ENCODE results near the gene UNC5A. TPM values are rescaled to one million over a fixed set of nuclear protein-coding genes. Genes with fewer than 3 reads are reported as not detected.
A peak's percentile ranks its signal among the peaks of the same experiment; 100 is the strongest.

UNC5A gene
- total RNA-seq, 1 experiment from 2014 or later = 0.07 TPM

DNA sequence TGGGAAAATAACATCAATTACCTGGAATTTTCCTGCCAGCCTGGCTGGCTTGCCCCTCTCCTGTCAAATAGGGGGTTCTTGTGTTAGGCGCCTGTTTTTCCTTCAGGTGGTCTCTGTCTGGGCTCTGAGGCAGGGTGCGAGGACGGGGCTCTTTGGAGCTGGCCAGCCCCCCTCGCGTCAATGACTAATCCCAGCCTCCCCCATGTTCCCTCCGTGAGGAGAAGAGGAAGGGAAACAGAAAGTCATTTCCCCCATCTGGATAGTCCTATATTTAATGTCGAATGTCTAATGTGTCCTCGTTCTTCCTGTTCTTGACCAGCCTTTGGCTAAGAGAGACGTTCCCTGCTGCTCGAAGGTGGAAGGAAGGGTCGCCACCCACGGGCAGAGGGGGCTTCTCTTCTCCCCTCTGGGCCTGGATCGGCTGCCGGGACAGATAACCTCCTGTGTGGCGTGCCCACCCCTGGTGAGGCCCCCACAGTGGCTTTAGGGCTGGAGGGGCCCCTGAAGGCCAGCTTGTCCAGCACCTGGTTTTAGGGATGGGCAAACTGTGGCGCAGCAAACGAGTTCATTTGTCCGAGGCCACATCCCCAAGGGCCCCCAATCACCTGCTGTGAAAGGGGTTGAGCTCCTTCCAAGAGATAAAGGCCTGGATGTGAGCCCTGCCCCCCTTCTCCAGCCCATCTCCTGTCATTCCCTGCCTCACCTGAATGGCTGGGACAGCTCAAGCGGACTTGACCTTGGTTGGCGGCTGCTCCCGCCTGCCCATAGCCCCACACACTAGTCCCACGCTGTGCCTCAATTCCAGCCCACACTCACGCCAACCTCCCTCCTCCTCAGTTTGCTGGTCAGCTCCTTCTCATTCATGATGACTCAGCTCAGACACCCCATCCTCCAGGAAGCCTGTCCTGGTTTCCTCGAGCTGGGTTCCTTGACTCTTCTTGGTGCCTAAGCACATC, 35.9 kb upstream of the UNC5A start:
- no peak overlapping the region for H3K4me3 ChIP-seq (ENCODE audit: low read length)
- no peaks in the 10 kb centered on the region for H3K79me2 ChIP-seq (ENCODE audit: low read length)
- CTCF ChIA-PET = no interaction called here
- ATAC-seq (no peak), DNase-seq (no peak)
- intact Hi-C loops (cut with micrococcal nuclease) = no loop called here
- no peaks in the 10 kb centered on the region for H3F3A ChIP-seq (ENCODE audit: low read length, unreplicated experiment)
- H3K4me2 ChIP-seq (ENCODE audit: low read length) = no peak overlapping the region
- H3K27ac ChIP-seq (ENCODE audit: low read length) = no peak overlapping the region
- H3K36me3 ChIP-seq (ENCODE audit: low read depth, low read length) = no peaks in the 10 kb centered on the region
- H3K9me2 ChIP-seq (replicated peaks; ENCODE audit: low read length) = no peaks in the 10 kb centered on the region
- no peaks in the 10 kb centered on the region for H3K9me3 ChIP-seq (ENCODE audit: low read length)
- H3K9ac ChIP-seq (ENCODE audit: low read length) = no peak overlapping the region
- POLR2A ChIA-PET (ENCODE audit: unreplicated experiment) = no interaction called here
- no TSS peak for BruUV-seq (replicated peaks)
- no peak overlapping the region for H2AFZ ChIP-seq (ENCODE audit: low read length)
- no peaks in the 10 kb centered on the region for H4K20me1 ChIP-seq (ENCODE audit: low read length)
- H3K4me1 ChIP-seq (ENCODE audit: insufficient read depth, low read length) = no peaks in the 10 kb centered on the region
- TF ChIP-seq CTCF (conservative IDR thresholded peaks at IDR 0.05; ENCODE audit: low read depth, low read length) (no peak), EZH2 (IDR thresholded peaks at IDR 0.05; ENCODE audit: low read length, unreplicated experiment) (no peak), EZH2phosphoT487 (IDR thresholded peaks at IDR 0.05; ENCODE audit: borderline replicate concordance, low read length) (no peak)
- H3K27me3 ChIP-seq (ENCODE audit: low read length) = no peaks in the 10 kb centered on the region

- no TSS peak for BruUV-seq (replicated peaks)
- no peaks in the 10 kb centered on the region for H3K27me3 ChIP-seq (ENCODE audit: low read length)
- no peaks in the 10 kb centered on the region for H3K9me2 ChIP-seq (replicated peaks; ENCODE audit: low read length)
- ChIA-PET POLR2A (ENCODE audit: unreplicated experiment) (no interaction called here), CTCF (no interaction called here)
- no peaks in the 10 kb centered on the region for H3F3A ChIP-seq (ENCODE audit: low read length, unreplicated experiment)
- H3K4me1 ChIP-seq (ENCODE audit: insufficient read depth, low read length) = no peaks in the 10 kb centered on the region
- ATAC-seq (peak; percentile 35), DNase-seq (peak; percentile 36)
- no peaks in the 10 kb centered on the region for H3K79me2 ChIP-seq (ENCODE audit: low read length)
- no peak overlapping the region for H2AFZ ChIP-seq (ENCODE audit: low read length)
- TF ChIP-seq CTCF (conservative IDR thresholded peaks at IDR 0.05; ENCODE audit: low read depth, low read length) (no peak), EZH2phosphoT487 (IDR thresholded peaks at IDR 0.05; ENCODE audit: borderline replicate concordance, low read length) (no peak), EZH2 (IDR thresholded peaks at IDR 0.05; ENCODE audit: low read length, unreplicated experiment) (no peak)
- H3K9me3 ChIP-seq (ENCODE audit: low read length) = no peaks in the 10 kb centered on the region
- H3K36me3 ChIP-seq (ENCODE audit: low read depth, low read length) = no peaks in the 10 kb centered on the region
- H3K9ac ChIP-seq (ENCODE audit: low read length) = no peak overlapping the region
- intact Hi-C loops (cut with micrococcal nuclease) = no loop called here
- H3K27ac ChIP-seq (ENCODE audit: low read length) = no peak overlapping the region
- H3K4me2 ChIP-seq (ENCODE audit: low read length) = no peak overlapping the region
- no peaks in the 10 kb centered on the region for H4K20me1 ChIP-seq (ENCODE audit: low read length)
- no peak overlapping the region for H3K4me3 ChIP-seq (ENCODE audit: low read length)
Observed at GRCh38 chr5:176775409-176775808, 35.0 kb upstream of the UNC5A start.

Measured in PC-3 (cell line).